Heart left ventricle (tissue), 16 donors: Measurements from ENCODE around the gene DDX42. TPM values are rescaled to one million over a fixed set of nuclear protein-coding genes. Genes with fewer than 3 reads are reported as not detected.

ENCODE experiments used
- ATAC-seq, 4 donors: fragments of 200-7000 bp; cut with Tn5 transposase; one replicate each; pipeline ENCODE4 v1.9.1; 2020 to 2022; ENCODE audit warnings: moderate library complexity in 4 of 4, mild to moderate bottlenecking in 3 of 4, moderate number of reproducible peaks in 1 of 4
- DNase-seq, 5 donors: peaks; one replicate each; pipeline ENCODE4 v3.0.0-alpha.2; 2020
- H3K27ac ChIP-seq, 12 donors: fragments of 200-600 bp; sonication (generic) in 4 of 12; one replicate each; pipeline versions ENCODE4 v1.5.0 to v1.8.0; 2016 to 2022; ENCODE audit warnings: mild to moderate bottlenecking in 2 of 12
- H3K27me3 ChIP-seq, 9 donors: fragments of 200-600 bp; sonication (generic) in 2 of 9; one replicate each; pipeline versions ENCODE4 v1.5.1 to v1.8.0; 2016 to 2022; ENCODE audit warnings: mild to moderate bottlenecking in 3 of 9
- H3K36me3 ChIP-seq, 9 donors: fragments of 200-600 bp; sonication (generic) in 2 of 9; one replicate each; pipeline versions ENCODE4 v1.5.0 to v1.8.0; 2018 to 2022; ENCODE audit warnings: mild to moderate bottlenecking in 2 of 9
- H3K4me1 ChIP-seq, 12 donors: fragments of 200-600 bp; sonication (generic) in 4 of 12; one replicate each; pipeline versions ENCODE4 v1.5.0 to v1.8.0; 2016 to 2022; ENCODE audit warnings: mild to moderate bottlenecking in 3 of 12
- H3K4me3 ChIP-seq, 12 donors: fragments of 200-600 bp; sonication (generic) in 4 of 12; one replicate each; pipeline versions ENCODE4 v1.5.0 to v1.8.0; 2017 to 2022; ENCODE audit warnings: mild to moderate bottlenecking in 9 of 12, moderate library complexity in 4 of 12
- H3K9me3 ChIP-seq, 12 donors: fragments of 200-600 bp; sonication (generic) in 4 of 12; one replicate each; pipeline versions ENCODE4 v1.5.0 to v1.8.0; 2016 to 2022; ENCODE audit warnings: mild to moderate bottlenecking in 1 of 12
- POLR2A ChIP-seq, 2 donors: fragments of 450-650 bp; IDR thresholded peaks; one replicate each; pipeline ENCODE4 v1.6.1; 2017; ENCODE audit warnings: antibody characterized with exemption in 2 of 2, mild to moderate bottlenecking in 2 of 2, moderate library complexity in 2 of 2
- WGBS, 4 donors: extraction: QIAGEN DNeasy Blood & Tissue Kit in 2 of 4; methylation state at CpG; one replicate each; pipeline versions ENCODE4 v1.1.5 to v1.1.7; 2013 to 2018; 5-methylcytosine and 5-hydroxymethylcytosine counted together
- intact Hi-C, 10 donors: fragments of 100-400 bp; cut with DNase I; formaldehyde crosslinking; loops; one replicate each; pipeline versions ENCODE4 v1.11.1 to v1.14.2; 2022
- polyA plus RNA-seq, 2 donors: library from polyadenylated mRNA; stranded (reverse); fragments of 200-250 nt; gene quantifications; one replicate each; pipeline ENCODE4 v1.2.3, GENCODE V29; 2013
- total RNA-seq, 9 donors: library from RNA; depleted of rRNA in 2 of 9; stranded (reverse); fragments of >200 nt in 2 of 9; fragmentation: NEBNext Ultra II Directional in 3 of 9; extraction: Animal tissue kit (Norgen Biotek cat#: 25700) in 3 of 9; gene quantifications; one replicate each; pipeline versions ENCODE4 v1.1.0 to v1.2.4, GENCODE V29; 2016 to 2023
- TF ChIP-seq, protein P1 (sequence below), 12 donors: fragments of 200-600 bp; sonication (generic) in 4 of 12; IDR thresholded peaks; one replicate each; pipeline versions ENCODE4 v1.5.0 to v1.8.0; 2018 to 2022; ENCODE audit warnings: antibody characterized with exemption in 12 of 12, mild to moderate bottlenecking in 5 of 12
- donor health status: ischemic (EF 13 %, LVEDD 7.1; RV severe dilation, severe dysfunction).
- donor health status: healthy with polysubstance abuse.
- donor health status: DM: no; HTN: yes; CAD: no.
- donor health status: DM: no; HTN: no; CAD: no.
- donor health status: ischemic (EF 25% LVEDD 6.9; RV normal size, moderate dysfunction).
- donor health status: ischemic (EF 25% LVEDD 5.7; RV mildly dilated, moderate dysfunction).
- donor health status: healthy.
- donor health status: DM: yes; HTN: yes; CAD: no.
- donor health status: ischemic (EF 35%, LVEDD 5.7; RV mildly dilated, moderate dysfunction).
- donor health status: nonischemic (EF 11% LVEDD 7.7; RV severe dilation, severe dysfunction).
- donor health status: DM: yes; HTN: yes; CAD: no.
- donor health status: PGD.
- donor health status: ischemic (EF 29% LVEDD 5.4; RV normal size, mild dysfunction).
- donor health status: nonischemic (EF 23%, LVEDD 6.1; RV moderate dilation, normal function).

DDX42 gene
- total and polyA plus RNA-seq, 11 donors, result 30.1 to 75.0 (median 56.8) TPM

DNA sequence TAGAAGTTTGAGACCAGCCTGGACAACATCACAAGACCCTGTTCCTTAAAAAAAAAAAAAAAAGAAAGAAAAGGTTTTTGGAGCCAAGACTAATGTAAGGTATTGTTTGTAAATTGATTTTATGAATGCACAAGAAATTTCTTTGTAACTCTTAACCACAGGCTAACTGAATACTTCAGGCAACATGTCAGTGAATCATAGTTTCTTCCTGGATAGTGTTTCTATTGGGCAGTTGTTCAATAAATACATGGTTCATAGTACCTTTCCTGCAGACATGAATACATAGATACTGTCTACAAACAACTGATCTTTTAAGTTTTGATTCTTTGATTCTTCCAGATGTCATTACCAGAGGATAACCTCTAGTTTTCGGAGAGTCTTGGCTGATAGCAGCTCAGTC lies 11.6 kb downstream of the DDX42 start:
- Histone ChIP-seq H3K4me1 (peaks cover 0 to 11% (median 0%) of the 10 kb centered on the region in 12 donors), H3K27me3 (no peaks in the 10 kb centered on the region), H3K9me3 (no peaks in the 10 kb centered on the region), H3K36me3 (peaks cover 0 to 92% (median 77%) of the 10 kb centered on the region in 9 donors), H3K4me3 (no peak overlapping the region), H3K27ac (no peak overlapping the region)
- DNase-seq, result no peak
- TF ChIP-seq, protein P1, sequence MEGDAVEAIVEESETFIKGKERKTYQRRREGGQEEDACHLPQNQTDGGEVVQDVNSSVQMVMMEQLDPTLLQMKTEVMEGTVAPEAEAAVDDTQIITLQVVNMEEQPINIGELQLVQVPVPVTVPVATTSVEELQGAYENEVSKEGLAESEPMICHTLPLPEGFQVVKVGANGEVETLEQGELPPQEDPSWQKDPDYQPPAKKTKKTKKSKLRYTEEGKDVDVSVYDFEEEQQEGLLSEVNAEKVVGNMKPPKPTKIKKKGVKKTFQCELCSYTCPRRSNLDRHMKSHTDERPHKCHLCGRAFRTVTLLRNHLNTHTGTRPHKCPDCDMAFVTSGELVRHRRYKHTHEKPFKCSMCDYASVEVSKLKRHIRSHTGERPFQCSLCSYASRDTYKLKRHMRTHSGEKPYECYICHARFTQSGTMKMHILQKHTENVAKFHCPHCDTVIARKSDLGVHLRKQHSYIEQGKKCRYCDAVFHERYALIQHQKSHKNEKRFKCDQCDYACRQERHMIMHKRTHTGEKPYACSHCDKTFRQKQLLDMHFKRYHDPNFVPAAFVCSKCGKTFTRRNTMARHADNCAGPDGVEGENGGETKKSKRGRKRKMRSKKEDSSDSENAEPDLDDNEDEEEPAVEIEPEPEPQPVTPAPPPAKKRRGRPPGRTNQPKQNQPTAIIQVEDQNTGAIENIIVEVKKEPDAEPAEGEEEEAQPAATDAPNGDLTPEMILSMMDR (IDR thresholded peaks at IDR 0.05), result no peak
- TF ChIP-seq POLR2A (IDR thresholded peaks at IDR 0.05), result no peak
- WGBS, 4 donors, result 92 to 98% (median 94%) methylated on average over 1 of the region's 1 CpG
- ATAC-seq, result no peak
- intact Hi-C loops, result no loop called here

DNA sequence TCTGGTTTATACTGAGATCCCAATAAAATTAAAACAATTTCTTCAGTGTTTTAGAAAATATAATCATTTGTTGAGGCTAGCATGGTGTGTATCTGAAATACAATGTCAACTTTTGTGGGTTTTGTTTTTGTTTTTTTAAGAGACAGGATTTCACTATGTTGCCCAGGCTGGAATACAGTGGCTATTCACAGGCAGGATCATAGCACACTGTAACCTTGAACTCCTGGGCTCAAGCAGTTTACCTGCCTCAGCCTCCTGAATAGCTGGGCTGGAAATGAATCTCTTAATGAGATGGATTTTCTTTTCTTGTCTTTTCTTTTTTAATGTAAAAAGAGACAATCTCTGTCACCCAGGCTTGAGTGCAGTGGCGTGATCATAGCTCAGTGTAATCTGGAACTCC lies 12.1 kb downstream of the DDX42 start:
- H3K4me1 ChIP-seq, result peaks cover 0 to 7% (median 0%) of the 10 kb centered on the region in 12 donors
- intact Hi-C loops, result no loop called here
- WGBS, 4 donors, result 97 to 100% (median 100%) methylated on average over 1 of the region's 1 CpG
- no peak for DNase-seq
- TF ChIP-seq, protein P1 (IDR thresholded peaks at IDR 0.05), result no peak
- TF ChIP-seq POLR2A (IDR thresholded peaks at IDR 0.05), result no peak
- no peaks in the 10 kb centered on the region for H3K27me3 ChIP-seq
- no peak overlapping the region for H3K27ac ChIP-seq
- no peaks in the 10 kb centered on the region for H3K9me3 ChIP-seq
- H3K4me3 ChIP-seq, result no peak overlapping the region
- ATAC-seq, result no peak
- peaks cover 0 to 93% (median 79%) of the 10 kb centered on the region in 9 donors for H3K36me3 ChIP-seq

DNA sequence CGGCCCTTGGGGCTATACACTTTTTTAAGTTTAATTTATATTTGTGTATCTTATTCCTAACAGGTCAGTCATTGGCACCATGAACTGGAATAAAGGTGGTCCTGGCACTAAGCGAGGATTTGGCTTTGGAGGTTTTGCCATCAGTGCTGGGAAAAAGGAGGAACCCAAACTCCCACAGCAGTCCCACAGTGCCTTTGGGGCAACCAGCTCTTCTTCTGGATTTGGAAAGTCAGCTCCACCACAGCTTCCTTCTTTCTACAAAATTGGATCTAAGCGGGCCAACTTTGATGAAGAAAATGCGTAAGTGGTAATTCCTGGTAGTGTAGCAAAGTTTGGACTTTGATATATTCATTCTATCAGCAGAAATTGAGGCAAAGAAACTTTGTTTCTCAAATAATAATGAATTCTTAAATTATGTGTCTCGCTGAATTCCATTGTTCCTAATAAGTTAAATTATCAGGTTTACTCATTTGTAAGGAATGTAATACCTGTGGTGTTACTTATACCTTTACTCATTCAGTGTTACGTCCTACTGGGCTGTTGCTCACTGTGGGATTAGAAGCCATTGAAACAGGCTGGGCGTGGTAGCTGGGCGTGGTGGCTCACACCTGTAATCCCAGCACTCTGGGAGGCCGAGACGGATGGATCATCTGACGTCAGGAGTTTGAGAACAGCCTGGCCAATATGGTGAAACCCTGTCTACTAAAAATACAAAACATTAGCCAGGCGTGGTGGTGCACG lies 13.2 kb downstream of the DDX42 start:
- intact Hi-C loops, result no loop called here
- Histone ChIP-seq H3K27ac (no peak overlapping the region), H3K9me3 (no peaks in the 10 kb centered on the region), H3K27me3 (no peaks in the 10 kb centered on the region), H3K4me1 (peaks cover 0 to 7% (median 0%) of the 10 kb centered on the region in 12 donors), H3K36me3 (peaks cover 0 to 97% (median 87%) of the 10 kb centered on the region in 9 donors), H3K4me3 (no peak overlapping the region)
- DNase-seq (no peak), ATAC-seq (no peak)
- WGBS, 4 donors, result 95 to 97% (median 96%) methylated on average over 13 of the region's 13 CpGs
- no peak for TF ChIP-seq POLR2A (IDR thresholded peaks at IDR 0.05)
- TF ChIP-seq, protein P1 (IDR thresholded peaks at IDR 0.05), result no peak

DNA sequence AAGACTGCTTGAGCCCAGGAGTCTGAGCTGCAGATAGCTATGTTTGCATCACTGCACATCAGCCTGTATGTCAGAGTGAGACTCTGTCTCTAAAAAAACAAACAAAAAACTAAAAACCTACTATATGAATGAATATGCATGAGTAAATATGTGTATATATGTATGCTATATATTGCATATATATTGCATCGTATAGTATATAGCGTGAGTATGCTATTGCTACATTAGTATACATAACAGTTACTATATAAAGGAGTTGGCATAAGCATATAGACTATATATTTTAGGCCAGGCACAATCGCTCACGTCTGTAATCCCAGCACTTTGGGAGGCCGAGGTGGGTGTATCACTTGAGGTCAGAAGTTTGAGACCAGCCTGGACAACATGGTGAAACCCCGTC lies 16.1 kb downstream of the DDX42 start:
- Histone ChIP-seq H3K27me3 (no peaks in the 10 kb centered on the region), H3K27ac (no peak overlapping the region), H3K9me3 (no peaks in the 10 kb centered on the region), H3K36me3 (peaks cover 0 to 97% (median 94%) of the 10 kb centered on the region in 9 donors), H3K4me3 (no peak overlapping the region), H3K4me1 (peaks cover 0 to 3% (median 0%) of the 10 kb centered on the region in 12 donors)
- no peak for ATAC-seq
- intact Hi-C loops, result no loop called here
- DNase-seq, result no peak
- TF ChIP-seq, protein P1 (IDR thresholded peaks at IDR 0.05), result no peak
- TF ChIP-seq POLR2A (IDR thresholded peaks at IDR 0.05), result no peak
- WGBS, 4 donors, result 92 to 93% (median 92%) methylated on average over 6 of the region's 6 CpGs
